Nephron (organoid): ENCODE measurements around the gene PTPRG.

Experiments used
- H3K27ac Mint-ChIP-seq, 3 experiments: 2 replicates each; pipeline ENCODE4 v1.8.0; 2020; ENCODE audit warnings: mixed read lengths in 3 of 3, mild to moderate bottlenecking in 2 of 3, moderate library complexity in 1 of 3
- H3K27me3 Mint-ChIP-seq: 2 replicates; pipeline ENCODE4 v1.8.0; 2021; ENCODE audit warnings: low read depth, mild to moderate bottlenecking, moderate library complexity, mixed read lengths
- H3K36me3 Mint-ChIP-seq: 2 replicates; pipeline ENCODE4 v1.8.0; 2020; ENCODE audit warnings: low read depth, mixed read lengths
- H3K4me1 Mint-ChIP-seq: 2 replicates; pipeline ENCODE4 v1.8.0; 2020; ENCODE audit warnings: mixed read lengths
- H3K4me3 Mint-ChIP-seq, 3 experiments: 2 replicates each; pipeline ENCODE4 v1.8.0; 2020; ENCODE audit warnings: mild to moderate bottlenecking in 3 of 3, mixed read lengths in 3 of 3, moderate library complexity in 2 of 3
- H3K9me3 Mint-ChIP-seq: 2 replicates; pipeline ENCODE4 v1.8.0; 2020; ENCODE audit warnings: mixed read lengths
- CTCF ChIP-seq, 3 experiments: fragments of 200-600 bp; sonication (generic); IDR thresholded peaks; one replicate each; pipeline ENCODE4 v1.5.0; 2021; ENCODE audit warnings: antibody characterized with exemption in 3 of 3; ENCODE audit not compliant: unreplicated experiment in 3 of 3

Gene PTPRG

GRCh38 chr3:62145086-62145757, 583.9 kb downstream of the PTPRG start:
- peaks cover 19% of the 10 kb centered on the region for H3K4me1 Mint-ChIP-seq
- peaks cover 19% of the 10 kb centered on the region for H3K36me3 Mint-ChIP-seq
- no peak overlapping the region for H3K4me3 Mint-ChIP-seq
- no peaks in the 10 kb centered on the region for H3K27me3 Mint-ChIP-seq
- no peak overlapping the region for H3K27ac Mint-ChIP-seq
- H3K9me3 Mint-ChIP-seq = no peaks in the 10 kb centered on the region
- no peak for TF ChIP-seq CTCF (IDR thresholded peaks at IDR 0.05; ENCODE audit: unreplicated experiment in 3 of 3)

- Mint-ChIP-seq H3K4me1 (peaks cover under 1% of the 10 kb centered on the region), H3K27ac (no peak overlapping the region), H3K36me3 (peaks cover 3% of the 10 kb centered on the region), H3K9me3 (no peaks in the 10 kb centered on the region), H3K4me3 (no peak overlapping the region), H3K27me3 (no peaks in the 10 kb centered on the region)
- TF ChIP-seq CTCF (IDR thresholded peaks at IDR 0.05; ENCODE audit: unreplicated experiment in 3 of 3) = no peak
Measured at GRCh38 chr3:62149539-62149938, 588.2 kb downstream of the PTPRG start.

- no peak for TF ChIP-seq CTCF (IDR thresholded peaks at IDR 0.05; ENCODE audit: unreplicated experiment in 3 of 3)
- Mint-ChIP-seq H3K27ac (no peak overlapping the region), H3K4me3 (no peak overlapping the region), H3K36me3 (peaks cover 2% of the 10 kb centered on the region), H3K4me1 (no peaks in the 10 kb centered on the region), H3K9me3 (no peaks in the 10 kb centered on the region), H3K27me3 (no peaks in the 10 kb centered on the region)
Measured at GRCh38 chr3:62149962-62150361, 588.6 kb downstream of the PTPRG start.

GRCh38 chr3:62151591-62151990, 590.2 kb downstream of the PTPRG start:
- Mint-ChIP-seq H3K4me3 (no peak overlapping the region), H3K36me3 (no peaks in the 10 kb centered on the region), H3K4me1 (no peaks in the 10 kb centered on the region), H3K27me3 (no peaks in the 10 kb centered on the region), H3K27ac (no peak overlapping the region), H3K9me3 (no peaks in the 10 kb centered on the region)
- no peak for TF ChIP-seq CTCF (IDR thresholded peaks at IDR 0.05; ENCODE audit: unreplicated experiment in 3 of 3)

GRCh38 chr3:62153231-62153630, 591.9 kb downstream of the PTPRG start:
- Mint-ChIP-seq H3K4me1 (no peaks in the 10 kb centered on the region), H3K4me3 (no peak overlapping the region), H3K27ac (no peak overlapping the region), H3K36me3 (peaks cover 14% of the 10 kb centered on the region), H3K27me3 (no peaks in the 10 kb centered on the region), H3K9me3 (no peaks in the 10 kb centered on the region)
- no peak for TF ChIP-seq CTCF (IDR thresholded peaks at IDR 0.05; ENCODE audit: unreplicated experiment in 3 of 3)

- no peaks in the 10 kb centered on the region for H3K27me3 Mint-ChIP-seq
- peaks cover 19% of the 10 kb centered on the region for H3K36me3 Mint-ChIP-seq
- H3K27ac Mint-ChIP-seq = no peak overlapping the region
- no peaks in the 10 kb centered on the region for H3K9me3 Mint-ChIP-seq
- TF ChIP-seq CTCF (IDR thresholded peaks at IDR 0.05; ENCODE audit: unreplicated experiment in 3 of 3) = no peak
- H3K4me1 Mint-ChIP-seq = peaks cover 5% of the 10 kb centered on the region
- no peak overlapping the region for H3K4me3 Mint-ChIP-seq
Measured at GRCh38 chr3:62154457-62155148, 593.2 kb downstream of the PTPRG start.
